Activated CD8-positive, alpha-beta T cell treated with anti-CD3 and anti-CD28 coated beads, Interleukin-2, amount 10 ng/mL, durations not matched to agents 7 days and 5 days (primary cell): ENCODE results near the gene SMPX. TPM values are rescaled to one million over a fixed set of nuclear protein-coding genes. Genes with fewer than 3 reads are reported as not detected.

Experiments used
- ATAC-seq: fragments of 150-1000 bp; cut with Tn5 transposase; one replicate; pipeline ENCODE4 v1.10.0; 2021; ENCODE audit warnings: moderate library complexity
- CTCF ChIA-PET: fragments of 350-600 bp; sonication (Branson Sonifier 250); formaldehyde crosslinking; loops from one replicate; lab custom pipeline; 2021; ENCODE audit warnings: antibody characterized with exemption; lab: Charles Lee
- POLR2A ChIA-PET: fragments of 350-600 bp; sonication (Branson Sonifier 250); formaldehyde crosslinking; loops from one replicate; lab custom pipeline; 2021; ENCODE audit warnings: antibody characterized with exemption; lab: Charles Lee
- DNase-seq: peaks from one replicate; pipeline ENCODE4 v3.0.0-alpha.2; 2020
- H3K27ac Mint-ChIP-seq: one replicate; pipeline ENCODE4 v1.8.0; 2021; ENCODE audit warnings: mild to moderate bottlenecking, mixed read lengths
- H3K27me3 Mint-ChIP-seq: one replicate; pipeline ENCODE4 v1.8.0; 2021; ENCODE audit warnings: low read depth, mixed read lengths
- H3K36me3 Mint-ChIP-seq: one replicate; pipeline ENCODE4 v1.8.0; 2021; ENCODE audit warnings: low read depth, mixed read lengths
- H3K4me1 Mint-ChIP-seq: one replicate; pipeline ENCODE4 v1.8.0; 2021; ENCODE audit warnings: low read depth, mixed read lengths
- H3K4me3 Mint-ChIP-seq: one replicate; pipeline ENCODE4 v1.8.0; 2021; ENCODE audit warnings: mild to moderate bottlenecking, mixed read lengths
- H3K9me3 Mint-ChIP-seq: one replicate; pipeline ENCODE4 v1.8.0; 2022; ENCODE audit warnings: mixed read lengths; ENCODE audit not compliant: insufficient read depth
- total RNA-seq, 2 experiments: library from RNA; stranded (reverse); gene quantifications; one replicate each; pipeline ENCODE4 v1.2.3, GENCODE V29; 2021

The SMPX gene
- total RNA-seq, 2 experiments from 2014 or later = not detected

DNA sequence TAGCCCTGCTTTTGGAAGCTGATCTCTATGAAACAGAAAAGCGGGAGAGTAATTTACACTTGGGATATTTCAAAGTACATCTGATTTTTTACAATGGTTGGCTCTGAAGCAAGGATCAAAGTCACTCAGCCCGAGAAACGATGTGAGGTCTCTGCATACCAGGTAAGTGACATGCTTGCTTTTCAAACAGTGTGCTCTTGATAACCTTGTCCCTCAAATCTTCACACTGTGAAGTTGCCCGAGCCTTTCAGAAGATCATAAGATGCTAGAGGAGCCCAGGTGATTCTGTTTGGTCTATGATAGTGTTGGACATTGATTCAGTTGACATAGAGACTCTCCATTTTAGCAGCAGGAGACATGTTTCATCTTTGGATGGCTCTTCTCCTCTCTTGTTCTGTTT is 52.7 kb downstream of the SMPX start:
- H3K9me3 Mint-ChIP-seq = no peaks in the 10 kb centered on the region
- no peak for DNase-seq
- ChIA-PET POLR2A (no interaction called here), CTCF (no interaction called here)
- H3K4me3 Mint-ChIP-seq = no peak overlapping the region
- H3K36me3 Mint-ChIP-seq = no peaks in the 10 kb centered on the region
- no peaks in the 10 kb centered on the region for H3K27me3 Mint-ChIP-seq
- ATAC-seq = no peak
- no peaks in the 10 kb centered on the region for H3K4me1 Mint-ChIP-seq
- H3K27ac Mint-ChIP-seq = no peak overlapping the region

DNA sequence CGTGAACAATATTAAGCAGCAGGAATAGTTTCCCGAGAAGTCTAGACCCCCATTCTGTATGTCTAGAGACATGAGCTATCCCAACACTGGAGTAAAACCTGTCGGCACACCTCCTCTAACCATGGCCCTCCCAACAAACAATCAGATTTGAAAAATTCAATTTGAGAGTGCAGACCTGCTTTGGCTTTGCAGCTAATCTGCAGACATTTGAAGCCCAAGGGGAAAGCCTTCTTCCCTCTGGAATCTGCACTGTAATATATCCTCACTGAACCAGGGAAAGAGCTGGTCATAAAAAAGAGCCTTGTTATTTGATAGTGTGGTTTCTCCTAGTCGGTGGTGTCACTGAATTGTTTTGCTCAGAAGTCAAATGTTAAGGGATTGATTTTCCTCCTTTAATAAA is 55.2 kb downstream of the SMPX start:
- H3K4me3 Mint-ChIP-seq = no peak overlapping the region
- no peak for DNase-seq
- H3K36me3 Mint-ChIP-seq = no peaks in the 10 kb centered on the region
- ChIA-PET CTCF (no interaction called here), POLR2A (no interaction called here)
- no peaks in the 10 kb centered on the region for H3K27me3 Mint-ChIP-seq
- H3K4me1 Mint-ChIP-seq = no peaks in the 10 kb centered on the region
- ATAC-seq = no peak
- no peaks in the 10 kb centered on the region for H3K9me3 Mint-ChIP-seq
- no peak overlapping the region for H3K27ac Mint-ChIP-seq

DNA sequence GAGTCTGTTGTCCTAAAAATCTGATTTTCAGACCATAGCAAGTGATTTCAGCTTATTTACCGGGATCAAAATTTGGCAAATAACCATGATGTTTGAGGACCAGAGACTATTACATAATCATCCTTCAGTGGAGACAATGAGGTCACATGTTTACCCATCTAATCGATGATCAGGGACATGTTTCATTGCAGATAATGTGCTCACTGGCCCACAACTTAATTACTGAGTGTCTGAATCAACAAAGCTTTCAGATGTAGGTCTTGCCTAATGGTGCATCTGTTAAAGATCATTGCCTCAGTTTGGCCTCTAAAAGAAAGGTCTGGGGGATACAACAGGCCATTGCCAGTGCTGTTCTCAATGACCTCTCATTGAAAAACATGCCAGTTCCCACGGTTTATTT is 56.9 kb downstream of the SMPX start:
- DNase-seq (no peak), ATAC-seq (no peak)
- no peaks in the 10 kb centered on the region for H3K36me3 Mint-ChIP-seq
- ChIA-PET CTCF (no interaction called here), POLR2A (no interaction called here)
- no peak overlapping the region for H3K27ac Mint-ChIP-seq
- H3K4me3 Mint-ChIP-seq = no peak overlapping the region
- no peaks in the 10 kb centered on the region for H3K9me3 Mint-ChIP-seq
- H3K4me1 Mint-ChIP-seq = no peaks in the 10 kb centered on the region
- H3K27me3 Mint-ChIP-seq = no peaks in the 10 kb centered on the region

DNA sequence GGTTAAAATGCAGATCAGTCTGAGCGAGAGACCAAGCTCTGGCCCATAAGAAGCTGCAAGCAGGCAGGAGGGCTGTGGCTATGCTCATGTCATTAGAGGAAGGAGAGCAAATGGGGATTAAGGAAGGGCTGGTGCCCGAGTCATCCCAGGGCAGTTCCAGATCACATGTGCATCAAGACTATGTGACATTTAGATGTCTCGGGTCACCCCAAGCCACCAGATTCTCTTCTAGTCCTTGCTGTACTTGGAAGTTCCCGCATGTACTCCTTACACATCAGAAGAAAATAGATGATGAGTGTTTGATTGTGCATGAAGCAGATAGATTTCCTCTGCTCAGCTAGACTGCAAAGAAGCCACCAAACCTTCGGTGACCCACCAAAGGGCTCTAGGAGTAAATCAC is 57.6 kb downstream of the SMPX start:
- DNase-seq = no peak
- ATAC-seq = no peak
- H3K4me1 Mint-ChIP-seq = no peaks in the 10 kb centered on the region
- H3K27me3 Mint-ChIP-seq = no peaks in the 10 kb centered on the region
- no peak overlapping the region for H3K27ac Mint-ChIP-seq
- CTCF ChIA-PET = interaction anchor here (1.3 kb wide), 1 partner anchor 46 kb away, joined by 3 read pairs; no protein-coding TSS in a partner anchor
- H3K9me3 Mint-ChIP-seq = no peaks in the 10 kb centered on the region
- no peaks in the 10 kb centered on the region for H3K36me3 Mint-ChIP-seq
- POLR2A ChIA-PET = no interaction called here
- H3K4me3 Mint-ChIP-seq = no peak overlapping the region

DNA sequence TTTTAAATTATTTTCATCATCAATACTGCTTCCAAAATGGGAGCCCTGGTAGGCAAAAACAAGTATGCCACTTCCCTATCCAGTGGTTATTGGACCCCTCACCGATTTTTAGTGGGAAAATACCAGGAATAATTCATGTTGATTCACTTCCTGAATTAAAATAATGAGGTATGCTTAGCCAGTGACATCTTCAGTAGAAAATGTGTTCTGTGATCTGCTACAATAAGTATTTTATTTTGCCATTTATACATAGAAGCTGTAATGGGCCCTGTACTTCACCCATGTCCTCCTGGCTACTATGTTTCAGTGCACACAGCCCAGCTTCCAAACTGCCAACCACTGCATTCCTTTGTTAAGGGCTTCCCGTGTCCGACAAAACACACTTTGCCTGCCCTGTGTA is 58.8 kb downstream of the SMPX start:
- ChIA-PET CTCF (interaction anchor here (1.3 kb wide), 1 partner anchor 47 kb away, joined by 3 read pairs; no protein-coding TSS in a partner anchor), POLR2A (no interaction called here)
- no peak for DNase-seq
- H3K4me3 Mint-ChIP-seq = no peak overlapping the region
- no peak overlapping the region for H3K27ac Mint-ChIP-seq
- H3K36me3 Mint-ChIP-seq = no peaks in the 10 kb centered on the region
- H3K9me3 Mint-ChIP-seq = no peaks in the 10 kb centered on the region
- H3K4me1 Mint-ChIP-seq = no peaks in the 10 kb centered on the region
- H3K27me3 Mint-ChIP-seq = no peaks in the 10 kb centered on the region
- ATAC-seq = no peak

DNA sequence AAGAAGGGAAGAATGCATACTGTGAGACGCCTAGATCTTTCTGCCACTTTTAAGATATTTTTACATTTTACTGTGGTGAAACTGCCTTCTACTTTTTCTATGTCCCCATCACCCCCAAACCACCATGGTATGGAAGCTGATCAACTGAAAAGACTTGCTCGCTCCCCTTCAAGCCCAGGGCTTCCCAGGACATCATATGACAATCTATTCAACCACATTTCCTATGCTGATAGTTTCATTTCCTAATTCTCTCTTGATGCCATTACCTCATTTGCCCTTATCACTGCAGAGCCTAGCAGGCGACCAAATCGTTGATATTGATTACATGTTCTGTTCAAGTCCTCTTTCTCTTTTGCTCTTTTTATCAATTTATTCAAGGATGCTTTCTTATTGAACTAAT is 59.6 kb downstream of the SMPX start:
- H3K9me3 Mint-ChIP-seq = no peaks in the 10 kb centered on the region
- CTCF ChIA-PET = no interaction called here
- POLR2A ChIA-PET = no interaction called here

DNA sequence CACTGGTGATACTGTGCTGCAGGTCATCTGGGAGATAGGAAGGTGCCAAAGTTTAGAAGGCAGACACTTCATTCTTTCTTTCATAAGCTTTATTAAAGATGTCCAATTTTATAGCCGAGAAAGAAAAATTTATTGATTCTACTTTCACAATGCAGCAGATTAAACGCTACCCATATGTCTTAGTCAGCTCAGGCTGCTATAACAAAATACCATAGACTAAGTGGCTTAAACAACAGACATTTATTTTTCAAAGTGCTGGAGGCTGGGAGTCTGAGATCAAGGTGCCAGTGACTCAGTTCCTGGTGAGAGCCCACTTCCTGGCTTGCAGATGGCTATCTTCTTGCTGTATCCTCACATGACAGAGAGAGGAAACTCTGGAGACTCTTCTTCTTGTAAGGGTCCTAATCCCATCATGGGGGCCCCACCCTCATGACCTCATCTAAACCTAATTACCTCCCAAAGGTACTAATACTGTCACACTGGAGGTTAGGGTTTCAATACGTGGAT is 66.4 kb downstream of the SMPX start:
- Mint-ChIP-seq H3K36me3 (peaks cover 2% of the 10 kb centered on the region), H3K27me3 (no peaks in the 10 kb centered on the region), H3K4me1 (peaks cover 7% of the 10 kb centered on the region), H3K27ac (no peak overlapping the region), H3K9me3 (no peaks in the 10 kb centered on the region), H3K4me3 (no peak overlapping the region)
- DNase-seq (peak; percentile 22), ATAC-seq (no peak)
- ChIA-PET CTCF (no interaction called here), POLR2A (no interaction called here)

More for the DNA sequence above, 59.6 kb downstream of the SMPX start:
- no peaks in the 10 kb centered on the region for H3K4me1 Mint-ChIP-seq
- no peaks in the 10 kb centered on the region for H3K27me3 Mint-ChIP-seq
- ATAC-seq = no peak
- DNase-seq = no peak
- H3K27ac Mint-ChIP-seq = no peak overlapping the region
- no peaks in the 10 kb centered on the region for H3K36me3 Mint-ChIP-seq
- H3K4me3 Mint-ChIP-seq = no peak overlapping the region

DNA sequence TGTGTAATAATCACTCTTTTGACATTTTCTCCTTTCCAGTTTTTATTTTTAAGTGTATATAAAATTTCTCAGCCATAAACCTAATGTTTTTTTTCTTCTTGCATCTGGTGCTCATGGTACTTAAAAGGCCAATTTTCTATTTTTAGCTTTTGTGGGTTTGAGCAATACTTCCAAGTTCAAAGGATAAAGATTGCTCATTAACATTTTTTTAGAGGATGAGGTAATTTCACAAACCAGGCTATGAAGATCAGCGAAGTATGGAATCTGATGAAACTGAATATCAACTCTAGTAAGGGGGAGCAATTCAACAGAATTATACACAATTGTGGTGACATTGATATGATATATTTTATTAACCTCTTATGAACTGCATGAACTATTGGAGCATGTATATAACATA is 74.0 kb downstream of the SMPX start:
- Mint-ChIP-seq H3K27me3 (no peaks in the 10 kb centered on the region), H3K27ac (no peak overlapping the region), H3K36me3 (no peaks in the 10 kb centered on the region), H3K4me3 (no peak overlapping the region), H3K9me3 (no peaks in the 10 kb centered on the region), H3K4me1 (no peaks in the 10 kb centered on the region)
- ATAC-seq = no peak
- CTCF ChIA-PET = no interaction called here
- POLR2A ChIA-PET = no interaction called here
- DNase-seq = no peak

DNA sequence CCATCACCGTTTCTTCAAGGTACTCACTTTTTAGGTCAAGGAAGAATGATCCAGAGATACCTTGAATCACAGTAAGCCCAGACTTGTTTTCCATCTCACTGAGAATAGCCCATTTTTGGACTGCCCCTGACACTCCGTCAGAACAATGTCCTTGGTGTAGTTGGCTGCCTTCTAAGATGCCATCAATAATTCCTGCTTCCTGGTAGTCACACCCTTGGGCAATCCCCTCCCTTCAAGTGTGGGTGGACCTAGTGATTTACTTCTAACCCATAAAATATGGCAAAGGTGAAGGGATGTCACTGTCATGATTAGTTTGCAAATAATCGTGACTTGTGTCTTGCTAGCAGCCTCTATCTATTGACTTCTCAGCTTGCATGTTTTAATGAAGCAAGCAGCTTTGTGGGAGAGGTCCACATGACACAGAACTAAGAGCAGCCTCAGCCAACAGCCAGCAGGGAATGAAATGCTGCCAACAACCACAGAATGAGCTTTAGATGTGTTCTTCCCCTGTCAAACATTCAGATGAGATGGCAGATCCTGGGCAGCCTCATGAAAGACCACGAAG is 79.8 kb downstream of the SMPX start:
- no peak overlapping the region for H3K27ac Mint-ChIP-seq
- H3K36me3 Mint-ChIP-seq = no peaks in the 10 kb centered on the region
- H3K9me3 Mint-ChIP-seq = no peaks in the 10 kb centered on the region
- no peak for DNase-seq
- peaks cover 4% of the 10 kb centered on the region for H3K27me3 Mint-ChIP-seq
- H3K4me1 Mint-ChIP-seq = no peaks in the 10 kb centered on the region
- no peak for ATAC-seq
- POLR2A ChIA-PET = no interaction called here
- CTCF ChIA-PET = no interaction called here
- no peak overlapping the region for H3K4me3 Mint-ChIP-seq

DNA sequence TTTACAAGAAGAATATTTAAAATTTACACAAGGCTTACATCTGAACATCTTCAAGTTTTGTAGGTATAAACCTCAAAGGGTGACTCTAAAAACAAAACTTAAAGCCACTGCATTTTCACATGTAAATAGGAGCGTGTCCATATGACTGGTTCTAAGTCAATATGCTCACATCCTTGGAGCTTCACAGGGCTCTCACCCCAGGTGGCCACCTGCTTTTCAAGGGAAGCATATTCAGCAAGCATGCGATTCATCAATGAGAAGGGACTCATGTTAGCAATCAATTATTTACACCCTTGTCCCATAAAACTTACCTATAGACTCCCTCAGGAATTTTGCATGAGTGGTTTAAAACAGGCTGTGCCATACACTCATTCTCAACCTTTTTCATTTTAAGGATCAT is 82.0 kb downstream of the SMPX start:
- DNase-seq = no peak
- CTCF ChIA-PET = no interaction called here
- H3K4me1 Mint-ChIP-seq = no peaks in the 10 kb centered on the region

DNA sequence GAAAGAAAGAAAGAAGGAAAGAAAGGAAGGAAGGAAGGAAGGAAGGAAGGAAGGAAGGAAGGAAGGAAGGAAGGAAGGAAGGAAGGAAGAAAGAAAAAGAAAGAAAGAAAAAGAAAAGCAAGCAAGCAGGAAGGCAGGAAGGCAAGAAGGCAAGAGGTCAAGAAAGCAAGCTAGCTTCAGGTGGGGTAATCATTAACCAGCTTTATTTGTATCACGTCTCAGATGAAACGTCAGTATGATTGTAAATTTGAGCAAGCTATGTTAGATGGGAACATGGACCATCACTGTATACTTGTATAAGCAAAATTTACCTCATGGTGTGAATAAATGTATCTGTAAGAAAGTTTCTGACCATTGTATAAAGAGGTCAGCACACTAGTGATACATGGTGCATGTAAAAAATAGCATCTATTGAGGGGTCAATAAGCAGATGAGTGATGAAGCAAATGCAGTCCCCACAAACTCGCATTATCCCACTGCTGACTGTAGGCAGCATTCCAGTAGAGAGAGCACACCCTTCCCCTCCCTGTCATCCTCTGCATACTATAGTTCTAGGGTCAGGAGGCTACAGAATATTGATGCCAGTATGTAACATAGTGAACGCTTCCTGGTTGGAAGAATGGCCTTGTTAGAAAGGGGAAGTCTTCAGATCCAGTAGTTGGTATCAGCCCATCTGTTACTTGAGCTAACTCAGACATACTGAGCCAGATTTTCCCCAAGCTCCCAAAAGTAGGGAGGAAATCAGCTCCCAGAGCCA is 83.3 kb downstream of the SMPX start:
- no peak overlapping the region for H3K4me3 Mint-ChIP-seq
- DNase-seq (no peak), ATAC-seq (no peak)
- peaks cover 9% of the 10 kb centered on the region for H3K27me3 Mint-ChIP-seq
- H3K9me3 Mint-ChIP-seq = no peaks in the 10 kb centered on the region
- no peak overlapping the region for H3K27ac Mint-ChIP-seq
- POLR2A ChIA-PET = no interaction called here
- no peaks in the 10 kb centered on the region for H3K36me3 Mint-ChIP-seq
- no peaks in the 10 kb centered on the region for H3K4me1 Mint-ChIP-seq
- CTCF ChIA-PET = no interaction called here

More for the DNA sequence above, 82.0 kb downstream of the SMPX start:
- POLR2A ChIA-PET = no interaction called here
- Mint-ChIP-seq H3K27me3 (peaks cover 9% of the 10 kb centered on the region), H3K36me3 (no peaks in the 10 kb centered on the region), H3K9me3 (no peaks in the 10 kb centered on the region), H3K27ac (no peak overlapping the region), H3K4me3 (no peak overlapping the region)
- no peak for ATAC-seq

DNA sequence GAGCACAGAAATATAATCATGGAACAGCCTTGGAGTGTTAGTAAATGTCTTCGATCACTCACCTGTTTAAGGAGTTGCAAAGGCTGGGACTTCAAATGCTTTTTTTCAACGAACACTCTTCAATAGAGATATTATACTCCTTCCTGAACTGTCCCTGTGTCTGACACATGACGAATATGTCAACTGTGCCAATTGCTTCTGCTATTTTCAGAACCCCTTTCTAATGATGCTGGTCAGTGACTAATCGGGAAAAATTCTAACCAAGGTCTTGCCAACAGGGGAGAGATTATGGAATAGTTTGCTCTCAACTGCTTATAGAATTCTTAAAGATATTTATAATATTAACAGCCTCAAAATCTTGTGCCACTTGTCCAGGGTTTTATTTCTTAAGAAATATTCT is 91.2 kb downstream of the SMPX start:
- Mint-ChIP-seq H3K27me3 (no peaks in the 10 kb centered on the region), H3K36me3 (no peaks in the 10 kb centered on the region), H3K4me3 (no peak overlapping the region), H3K4me1 (no peaks in the 10 kb centered on the region), H3K27ac (no peak overlapping the region), H3K9me3 (no peaks in the 10 kb centered on the region)
- POLR2A ChIA-PET = no interaction called here
- no peak for ATAC-seq
- DNase-seq = no peak
- CTCF ChIA-PET = no interaction called here
